HCT116 (cell line): ENCODE data around the gene ALPL. TPM values are rescaled to one million over a fixed set of nuclear protein-coding genes. Genes with fewer than 3 reads are reported as not detected.

Experiments used
- ATAC-seq: fragments of 200-7000 bp; cut with Tn5 transposase; 2 replicates; pipeline ENCODE4 v1.9.1; 2020; ENCODE audit warnings: mild to moderate bottlenecking, moderate library complexity
- BruUV-seq: library from RNA; stranded (reverse); fragments of 400-500 nt; replicated peaks from 2 replicates; lab custom pipeline; 2021; lab: Mats Ljungman, UMichigan
- CTCF ChIA-PET: fragments of 300-600 bp; sonication (Branson Sonifier 250); formaldehyde crosslinking; loops from one replicate; lab custom pipeline; 2021; ENCODE audit warnings: antibody characterized with exemption; lab: Charles Lee
- POLR2A ChIA-PET: fragments of 300-600, 350-600 bp; sonication (Branson Sonifier 250); formaldehyde crosslinking; loops from one replicate; lab custom pipeline; 2021; ENCODE audit warnings: antibody characterized with exemption; lab: Charles Lee
- RAD21 ChIA-PET, 2 experiments: fragments of 300-600 bp; sonication (Branson Sonifier 250); formaldehyde crosslinking; loops; one replicate each; lab custom pipeline; 2023; ENCODE audit warnings: low total read pairs in 2 of 2; ENCODE audit not compliant: uncharacterized antibody in 2 of 2, unreplicated experiment in 2 of 2, low non-redundant PET in 1 of 2; lab: Charles Lee
- DNase-seq: peaks from one replicate; pipeline ENCODE4 v3.0.0-alpha.2; 2010; ENCODE audit warnings: low read depth, low spot score
- H2AFZ ChIP-seq: fragments of 200-600 bp; shearing (Covaris generic), sonication (generic); 2 replicates; pipeline ENCODE4 v1.6.1; 2017; ENCODE audit warnings: low read depth, mixed run types, mixed read lengths, antibody characterized with exemption, low read length; ENCODE audit not compliant: poor library complexity, severe bottlenecking
- H3K27ac ChIP-seq: 2 replicates; pipeline ENCODE4 v1.5.1; 2012; ENCODE audit warnings: low read depth, low read length
- H3K27me3 ChIP-seq: fragments of 200-600 bp; sonication (generic); 2 replicates; pipeline ENCODE4 v1.6.1; 2016; ENCODE audit warnings: mixed run types, low read length, mixed read lengths; ENCODE audit not compliant: insufficient read depth
- H3K36me3 ChIP-seq, 2 experiments: fragments of 200-500 bp in 1 of 2; fragments of 200-600 bp in 1 of 2; sonication (Bioruptor generic) in 1 of 2; sonication (generic) in 1 of 2; 2 replicates each; pipeline versions ENCODE4 v1.5.1 to v1.6.1; 2014 to 2016; ENCODE audit warnings: low read length in 2 of 2, inconsistent platforms in 1 of 2, mixed read lengths in 1 of 2, mixed run types in 1 of 2; ENCODE audit not compliant: insufficient read depth in 2 of 2, control insufficient read depth in 1 of 2
- H3K4me1 ChIP-seq, 2 experiments: fragments of 200-600 bp in 1 of 2; sonication (generic) in 1 of 2; 2 replicates each; pipeline versions ENCODE4 v1.5.1 to v1.6.1; 2012 to 2017; ENCODE audit warnings: low read length in 2 of 2, inconsistent platforms in 1 of 2, mild to moderate bottlenecking in 1 of 2, mixed read lengths in 1 of 2, mixed run types in 1 of 2, moderate library complexity in 1 of 2; ENCODE audit not compliant: insufficient read depth in 2 of 2, control insufficient read depth in 1 of 2
- H3K4me2 ChIP-seq: fragments of 200-600 bp; sonication (generic); 2 replicates; pipeline ENCODE4 v1.6.1; 2017; ENCODE audit warnings: mixed run types, low read length, mixed read lengths
- H3K4me3 ChIP-seq, 2 experiments: fragments of 200-600 bp in 1 of 2; sonication (generic) in 1 of 2; replicated peaks in 1 of 2; 2 replicates each; pipeline ENCODE4 v1.5.1; 2011 to 2016; ENCODE audit warnings: low read length in 2 of 2, control low read depth in 1 of 2, low read depth in 1 of 2, mild to moderate bottlenecking in 1 of 2, mixed read lengths in 1 of 2, mixed run types in 1 of 2
- H3K79me2 ChIP-seq: fragments of 200-600 bp; sonication (generic); 2 replicates; pipeline ENCODE4 v1.6.1; 2017; ENCODE audit warnings: mild to moderate bottlenecking, mixed run types, low read length, moderate library complexity, mixed read lengths; ENCODE audit not compliant: insufficient read depth
- H3K9ac ChIP-seq: fragments of 200-600 bp; sonication (generic); 2 replicates; pipeline ENCODE4 v1.6.1; 2016; ENCODE audit warnings: low read length, mixed read lengths
- H3K9me2 ChIP-seq: fragments of 200-600 bp; sonication (generic), shearing (Covaris generic); 2 replicates; pipeline ENCODE4 v1.6.1; 2017; ENCODE audit warnings: mixed run types, mild to moderate bottlenecking, moderate library complexity; ENCODE audit not compliant: insufficient read depth
- H3K9me3 ChIP-seq, 2 experiments: fragments of 200-500 bp in 1 of 2; fragments of 200-600 bp in 1 of 2; sonication (Bioruptor generic) in 1 of 2; sonication (generic) in 1 of 2; 2 replicates each; pipeline ENCODE4 v1.6.1; 2014 to 2017; ENCODE audit warnings: low read length in 2 of 2, mixed read lengths in 2 of 2, inconsistent platforms in 1 of 2, low read depth in 1 of 2, mild to moderate bottlenecking in 1 of 2, mixed run types in 1 of 2, moderate library complexity in 1 of 2; ENCODE audit not compliant: control insufficient read depth in 1 of 2, insufficient read depth in 1 of 2
- H4K20me1 ChIP-seq: fragments of 200-600 bp; sonication (generic), shearing (Covaris generic); 2 replicates; pipeline ENCODE4 v1.6.1; 2017; ENCODE audit warnings: mixed run types, mild to moderate bottlenecking, moderate library complexity; ENCODE audit not compliant: insufficient read depth
- ATF3 ChIP-seq: IDR thresholded peaks from 2 replicates; pipeline ENCODE4 v1.6.1; 2012
- CBX3 ChIP-seq: IDR thresholded peaks from 2 replicates; pipeline ENCODE4 v1.6.1; 2012; ENCODE audit warnings: low read depth
- EZH2 ChIP-seq: fragments of 200-600 bp; sonication (generic); IDR thresholded peaks from 2 replicates; pipeline ENCODE4 v1.6.1; 2017; ENCODE audit warnings: antibody characterized with exemption, mixed run types
- FOSL1 ChIP-seq: IDR thresholded peaks from 2 replicates; pipeline ENCODE4 v1.6.1; 2012; ENCODE audit warnings: low read depth
- POLR2A ChIP-seq: IDR thresholded peaks from 2 replicates; pipeline ENCODE4 v1.7.0; 2011; ENCODE audit warnings: borderline replicate concordance; ENCODE audit not compliant: insufficient read depth, insufficient read length; ENCODE audit errors: extremely low read depth
- POLR2AphosphoS5 ChIP-seq: IDR thresholded peaks from 2 replicates; pipeline ENCODE4 v1.6.1; 2011; ENCODE audit warnings: mild to moderate bottlenecking, low read depth, low read length, moderate library complexity
- RAD21 ChIP-seq: IDR thresholded peaks from 2 replicates; pipeline ENCODE4 v1.6.1; 2012; ENCODE audit warnings: low read depth, mild to moderate bottlenecking
- SRF ChIP-seq: IDR thresholded peaks from 2 replicates; pipeline ENCODE4 v1.6.1; 2012; ENCODE audit warnings: low read depth
- ZBTB33 ChIP-seq: IDR thresholded peaks from 2 replicates; pipeline ENCODE4 v1.6.1; 2011; ENCODE audit warnings: mild to moderate bottlenecking, low read length, moderate library complexity; ENCODE audit not compliant: insufficient replicate concordance; ENCODE audit errors: extremely low read depth
- ZFX ChIP-seq: fragments of 450-650 bp; IDR thresholded peaks from 2 replicates; pipeline ENCODE4 v1.6.1; 2017
- ZNF274 ChIP-seq: fragments of 200-500 bp; sonication (Bioruptor generic); IDR thresholded peaks from 2 replicates; pipeline ENCODE4 v1.6.1; 2014; ENCODE audit warnings: mild to moderate bottlenecking, low read depth, low read length, inconsistent platforms
- intact Hi-C: fragments of 100-400 bp; cut with micrococcal nuclease; formaldehyde crosslinking; loops from 2 replicates; pipeline ENCODE4 v1.10.0; 2022
- total RNA-seq: library from RNA; stranded (reverse); gene quantifications from one replicate; pipeline ENCODE4 v1.2.1, GENCODE V29; 2021; ENCODE audit not compliant: unreplicated experiment

ALPL gene
- total RNA-seq, 1 experiment from 2014 or later, result 0.61 TPM

GRCh38 chr1:21568809-21569385 is 59.7 kb downstream of the ALPL start:
- H3K9ac ChIP-seq, result no peak overlapping the region
- no peak overlapping the region for H2AFZ ChIP-seq
- RAD21 ChIA-PET, result no interaction called here
- CTCF ChIA-PET, result no interaction called here
- no peaks in the 10 kb centered on the region for H3K36me3 ChIP-seq
- DNase-seq (no peak), ATAC-seq (no peak)
- POLR2A ChIA-PET, result no interaction called here
- H3K27ac ChIP-seq, result no peak overlapping the region
- H3K9me2 ChIP-seq, result no peaks in the 10 kb centered on the region
- H3K9me3 ChIP-seq, result no peaks in the 10 kb centered on the region
- intact Hi-C loops, result no loop called here
- H3K4me1 ChIP-seq, result peaks cover 0 to 12% of the 10 kb centered on the region in 2 experiments; a peak in 2 of 4 replicates
- H3K79me2 ChIP-seq, result no peaks in the 10 kb centered on the region
- H4K20me1 ChIP-seq, result no peaks in the 10 kb centered on the region
- no peak overlapping the region for H3K4me3 ChIP-seq
- H3K4me2 ChIP-seq, result no peak overlapping the region
- no TSS peak for BruUV-seq
- TF ChIP-seq ZBTB33 (no peak), POLR2AphosphoS5 (no peak), SRF (no peak), ZFX (no peak), FOSL1 (no peak), CBX3 (no peak), POLR2A (no peak), ATF3 (no peak), EZH2 (no peak), RAD21 (no peak), ZNF274 (no peak)
- no peaks in the 10 kb centered on the region for H3K27me3 ChIP-seq
